Heart left ventricle (tissue), 13 donors: ENCODE measurements around the gene PTPRK.

Source experiments
- POLR2A ChIP-seq, 2 donors: fragments of 450-650 bp; IDR thresholded peaks; one replicate each; pipeline ENCODE4 v1.6.1; 2017; ENCODE audit warnings: antibody characterized with exemption in 2 of 2, mild to moderate bottlenecking in 2 of 2, moderate library complexity in 2 of 2
- TF ChIP-seq, protein P1 (sequence below), 12 donors: fragments of 200-600 bp; sonication (generic) in 4 of 12; IDR thresholded peaks; one replicate each; pipeline versions ENCODE4 v1.5.0 to v1.8.0; 2018 to 2022; ENCODE audit warnings: antibody characterized with exemption in 12 of 12, mild to moderate bottlenecking in 5 of 12
- donor health status: ischemic (EF 13 %, LVEDD 7.1; RV severe dilation, severe dysfunction).
- donor health status: DM: no; HTN: yes; CAD: no.
- donor health status: DM: no; HTN: no; CAD: no.
- donor health status: ischemic (EF 25% LVEDD 6.9; RV normal size, moderate dysfunction).
- donor health status: ischemic (EF 25% LVEDD 5.7; RV mildly dilated, moderate dysfunction).
- donor health status: ischemic (EF 35%, LVEDD 5.7; RV mildly dilated, moderate dysfunction).
- donor health status: nonischemic (EF 11% LVEDD 7.7; RV severe dilation, severe dysfunction).
- donor health status: DM: yes; HTN: yes; CAD: no.
- donor health status: PGD.
- donor health status: ischemic (EF 29% LVEDD 5.4; RV normal size, mild dysfunction).
- donor health status: nonischemic (EF 23%, LVEDD 6.1; RV moderate dilation, normal function).

DNA sequence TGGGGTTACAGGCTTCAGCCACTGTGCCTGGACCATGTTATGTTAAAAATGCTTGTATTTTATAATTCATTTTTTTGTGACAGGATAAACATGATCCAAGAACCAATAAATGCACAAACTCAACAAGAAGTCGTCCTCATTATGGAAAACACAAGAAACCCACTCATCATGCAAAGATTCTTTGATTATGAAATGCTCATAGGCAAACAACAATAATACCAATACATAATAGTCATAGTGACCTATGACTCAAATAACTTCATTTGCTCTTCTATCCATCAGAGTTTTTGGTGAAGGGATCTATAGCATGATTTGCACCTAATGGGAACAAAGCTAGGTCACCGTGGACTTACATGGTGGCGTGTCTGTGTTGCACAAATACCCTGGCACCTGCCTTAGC, 402.5 kb downstream of the PTPRK start:
- TF ChIP-seq POLR2A (IDR thresholded peaks at IDR 0.05) = no peak
- TF ChIP-seq, protein P1, sequence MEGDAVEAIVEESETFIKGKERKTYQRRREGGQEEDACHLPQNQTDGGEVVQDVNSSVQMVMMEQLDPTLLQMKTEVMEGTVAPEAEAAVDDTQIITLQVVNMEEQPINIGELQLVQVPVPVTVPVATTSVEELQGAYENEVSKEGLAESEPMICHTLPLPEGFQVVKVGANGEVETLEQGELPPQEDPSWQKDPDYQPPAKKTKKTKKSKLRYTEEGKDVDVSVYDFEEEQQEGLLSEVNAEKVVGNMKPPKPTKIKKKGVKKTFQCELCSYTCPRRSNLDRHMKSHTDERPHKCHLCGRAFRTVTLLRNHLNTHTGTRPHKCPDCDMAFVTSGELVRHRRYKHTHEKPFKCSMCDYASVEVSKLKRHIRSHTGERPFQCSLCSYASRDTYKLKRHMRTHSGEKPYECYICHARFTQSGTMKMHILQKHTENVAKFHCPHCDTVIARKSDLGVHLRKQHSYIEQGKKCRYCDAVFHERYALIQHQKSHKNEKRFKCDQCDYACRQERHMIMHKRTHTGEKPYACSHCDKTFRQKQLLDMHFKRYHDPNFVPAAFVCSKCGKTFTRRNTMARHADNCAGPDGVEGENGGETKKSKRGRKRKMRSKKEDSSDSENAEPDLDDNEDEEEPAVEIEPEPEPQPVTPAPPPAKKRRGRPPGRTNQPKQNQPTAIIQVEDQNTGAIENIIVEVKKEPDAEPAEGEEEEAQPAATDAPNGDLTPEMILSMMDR (IDR thresholded peaks at IDR 0.05) = no peak
